C1 segment of cervical spinal cord (tissue), 14 donors: Measurements from ENCODE around the gene GABRR3.
"Not testable (repeated sequence)": the region's sequence is repeated elsewhere in the genome, so short reads cannot be mapped to it uniquely, and the experiment has no call there.

ENCODE experiments used
- DNase-seq, 14 donors: peaks; one replicate each; lab custom pipeline; 2025; lab: John Stamatoyannopoulos, UW

GABRR3 gene

GRCh38 chr3:98022978-98023820 lies 11.9 kb downstream of the GABRR3 start:
- DNase-seq = peak; percentile 23 to 90 (median 64)

- DNase-seq = no peak
Measured at GRCh38 chr3:98021830-98022560, 13.1 kb downstream of the GABRR3 start.

GRCh38 chr3:98020412-98020811 lies 14.7 kb downstream of the GABRR3 start:
- DNase-seq = no peak

- DNase-seq = no peak
Measured at GRCh38 chr3:98018301-98018700, 16.8 kb downstream of the GABRR3 start.

GRCh38 chr3:98014268-98014585 lies 20.9 kb downstream of the GABRR3 start:
- no peak for DNase-seq

GRCh38 chr3:98013411-98014267 lies 21.5 kb downstream of the GABRR3 start:
- DNase-seq = no peak

GRCh38 chr3:98012979-98013378 lies 22.1 kb downstream of the GABRR3 start:
- no peak for DNase-seq

- DNase-seq = not testable (repeated sequence)
Measured at GRCh38 chr3:98010883-98011449, 24.1 kb downstream of the GABRR3 start.

GRCh38 chr3:98010194-98010882 lies 24.8 kb downstream of the GABRR3 start:
- no peak for DNase-seq

- DNase-seq = no peak
Measured at GRCh38 chr3:98008855-98009254, 26.3 kb downstream of the GABRR3 start.

GRCh38 chr3:98005438-98005837 lies 29.7 kb downstream of the GABRR3 start:
- no peak for DNase-seq

- DNase-seq = no peak
Measured at GRCh38 chr3:98004721-98005120, 30.4 kb downstream of the GABRR3 start.

GRCh38 chr3:98003306-98003969 lies 31.7 kb downstream of the GABRR3 start:
- DNase-seq = no peak

GRCh38 chr3:98002717-98003116 lies 32.4 kb downstream of the GABRR3 start:
- DNase-seq = no peak

- DNase-seq = no peak
Measured at GRCh38 chr3:97999994-98000393, 35.1 kb downstream of the GABRR3 start.

- DNase-seq = no peak
Measured at GRCh38 chr3:97999103-97999502, 36.0 kb downstream of the GABRR3 start.

- DNase-seq = no peak
Measured at GRCh38 chr3:97996988-97997387, 38.1 kb downstream of the GABRR3 start.

- DNase-seq = no peak
Measured at GRCh38 chr3:97994328-97994945, 40.7 kb downstream of the GABRR3 start.

GRCh38 chr3:97993526-97993925 lies 41.6 kb downstream of the GABRR3 start:
- DNase-seq = no peak

GRCh38 chr3:97992547-97993173 lies 42.5 kb downstream of the GABRR3 start:
- DNase-seq = no peak
